ENCODE data around the gene PTPRK. TPM values are rescaled to one million over a fixed set of nuclear protein-coding genes. Genes with fewer than 3 reads are reported as not detected.

PTPRK gene
- total RNA-seq, 2 donors from 2014 or later, result 3.2 to 5.1 TPM

DNA sequence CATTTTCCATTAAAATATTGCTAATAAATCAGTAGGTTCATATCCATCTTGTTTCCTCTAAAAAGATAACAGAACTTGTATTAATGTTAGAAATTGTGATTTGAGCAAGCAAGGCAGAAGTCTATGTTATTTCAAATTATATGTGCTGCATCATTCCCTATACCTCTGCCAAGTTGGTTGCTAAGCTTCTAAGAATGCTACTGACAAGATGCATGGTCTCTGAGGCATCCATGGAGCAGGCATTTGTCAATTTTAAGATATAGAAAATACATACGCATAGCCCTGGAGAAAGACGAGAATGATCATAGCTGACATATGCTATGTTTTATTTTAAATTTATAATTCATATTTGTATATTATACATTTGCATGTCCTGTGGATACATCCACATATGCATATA, 451.2 kb downstream of the PTPRK start:
- Mint-ChIP-seq H3K27ac (no peak overlapping the region), H3K36me3 (no peaks in the 10 kb centered on the region), H3K9me3 (no peaks in the 10 kb centered on the region)
- no peak for DNase-seq (ENCODE audit: low spot score in 2 of 2)
- ATAC-seq, result no peak

DNA sequence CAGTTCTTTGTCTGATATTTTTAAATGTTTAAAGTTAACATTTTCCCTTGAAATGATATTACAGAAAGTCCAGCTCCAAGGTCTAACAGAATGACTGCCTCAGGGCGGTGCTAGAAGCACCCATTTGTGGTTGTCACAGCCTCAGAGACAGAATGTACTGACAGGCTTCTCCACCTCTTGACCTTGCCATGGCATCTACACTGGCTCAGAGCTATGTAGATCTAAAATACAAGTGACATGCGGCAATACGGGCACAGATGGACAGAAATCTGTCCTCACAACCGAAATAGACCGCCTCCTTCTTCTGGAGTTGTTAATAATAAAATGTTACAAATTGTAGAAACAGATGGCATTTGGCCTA, 452.3 kb downstream of the PTPRK start:
- ATAC-seq (no peak), DNase-seq (ENCODE audit: low spot score in 2 of 2) (no peak)
- H3K36me3 Mint-ChIP-seq, result no peaks in the 10 kb centered on the region
- no peaks in the 10 kb centered on the region for H3K9me3 Mint-ChIP-seq
- H3K27ac Mint-ChIP-seq, result no peak overlapping the region

DNA sequence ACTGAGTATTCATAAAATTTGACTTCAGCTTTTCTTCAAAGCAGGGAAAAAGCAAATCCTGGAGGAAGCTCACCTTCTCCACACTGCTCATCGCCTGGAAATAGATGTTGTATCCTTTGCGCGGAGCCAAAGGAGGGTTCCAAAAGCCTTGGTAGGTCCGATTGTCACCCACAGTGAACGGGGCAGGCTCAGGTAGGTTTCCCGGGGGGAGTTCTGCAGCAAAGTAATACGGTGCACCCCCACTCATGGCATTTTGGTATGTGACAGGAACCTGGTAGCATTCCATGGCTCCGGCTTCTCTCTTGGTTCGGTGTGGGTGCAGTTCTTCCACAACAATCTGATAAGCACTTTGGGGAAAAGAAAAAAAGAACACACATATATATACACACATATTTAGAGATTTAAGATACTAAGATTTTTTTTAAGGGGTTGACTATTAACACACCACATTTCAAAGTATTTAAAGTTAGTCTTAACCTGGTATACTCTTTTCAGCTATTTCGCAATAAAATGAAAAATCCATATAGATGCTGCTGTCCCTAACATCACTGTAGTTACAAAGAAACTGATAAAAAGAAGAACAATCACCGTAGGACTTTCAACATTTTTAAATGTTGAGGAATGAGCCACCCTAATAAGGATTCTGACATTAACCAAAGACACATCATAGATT, 452.8 kb downstream of the PTPRK start:
- Mint-ChIP-seq H3K36me3 (no peaks in the 10 kb centered on the region), H3K27ac (no peak overlapping the region), H3K9me3 (no peaks in the 10 kb centered on the region)
- ATAC-seq (no peak), DNase-seq (ENCODE audit: low spot score in 2 of 2) (no peak)

DNA sequence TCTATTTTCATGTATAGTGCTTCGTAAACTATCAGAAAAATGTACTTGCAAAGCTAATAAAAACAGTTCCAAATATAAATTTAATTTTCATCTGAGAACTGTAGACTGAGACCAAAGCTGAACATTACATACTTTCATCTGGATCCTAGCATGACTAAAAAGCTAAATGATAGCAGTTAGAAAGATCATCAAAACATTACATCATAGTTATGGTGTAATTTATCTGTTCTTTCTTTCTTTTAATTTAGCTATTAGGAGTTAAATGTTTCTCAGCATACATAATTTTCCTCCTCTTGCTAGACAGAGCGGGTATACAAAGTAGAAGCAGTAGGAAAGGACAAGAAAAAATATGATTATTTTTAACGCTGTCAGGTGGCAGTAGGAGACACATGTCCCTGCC, 455.3 kb downstream of the PTPRK start:
- DNase-seq (ENCODE audit: low spot score in 2 of 2) (no peak), ATAC-seq (no peak)
- Mint-ChIP-seq H3K9me3 (no peaks in the 10 kb centered on the region), H3K36me3 (no peaks in the 10 kb centered on the region), H3K27ac (no peak overlapping the region)

DNA sequence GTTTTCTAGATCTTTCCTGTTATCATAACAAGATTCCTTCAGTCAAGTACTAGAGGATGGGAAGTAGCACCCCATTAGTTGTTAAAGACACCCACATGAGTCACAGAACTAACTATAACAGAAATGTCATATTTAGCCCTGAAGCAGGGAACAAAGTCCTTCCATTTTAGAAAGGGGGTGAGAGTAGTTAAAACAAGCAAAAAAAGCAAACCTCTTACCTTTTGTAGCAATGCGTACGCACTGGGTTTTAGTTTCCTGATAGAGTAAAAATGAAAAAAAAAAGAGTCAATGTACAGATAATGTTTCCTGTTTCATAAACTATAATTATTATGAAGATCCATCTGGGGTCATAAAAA, 455.9 kb downstream of the PTPRK start:
- no peak overlapping the region for H3K27ac Mint-ChIP-seq
- ATAC-seq, result no peak
- no peaks in the 10 kb centered on the region for H3K36me3 Mint-ChIP-seq
- H3K9me3 Mint-ChIP-seq, result no peaks in the 10 kb centered on the region
- no peak for DNase-seq (ENCODE audit: low spot score in 2 of 2)

DNA sequence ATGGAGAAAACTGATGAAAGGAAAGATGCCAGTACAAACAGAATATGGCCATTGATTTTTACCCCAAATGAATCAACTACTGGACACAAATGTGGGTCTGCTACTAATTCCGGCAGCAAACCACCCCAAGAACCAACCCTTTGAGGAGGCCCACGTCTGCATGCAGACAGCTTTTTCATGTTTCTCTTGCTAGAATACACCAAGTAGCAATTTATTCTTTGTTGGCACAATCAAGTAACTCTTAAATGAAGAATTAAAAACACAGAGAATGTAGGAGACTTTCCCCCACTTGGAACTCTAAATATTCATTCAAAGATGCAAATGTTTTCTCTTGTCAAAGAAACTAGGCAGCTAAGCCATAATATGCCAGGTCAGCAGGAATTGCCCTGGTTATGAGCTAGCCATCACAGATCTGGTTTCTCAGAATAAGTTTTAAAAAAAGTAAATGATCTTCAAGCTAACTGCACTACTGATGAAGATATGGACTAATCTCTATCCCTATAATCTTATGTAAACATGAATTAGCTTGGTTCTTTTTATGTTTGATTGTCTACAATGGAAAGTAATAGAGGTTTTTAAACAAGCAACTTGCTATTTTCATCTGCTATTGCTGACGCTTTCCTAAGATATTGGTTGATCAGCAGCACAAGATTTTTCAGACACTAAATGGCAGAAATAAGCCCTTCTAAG, 456.4 kb downstream of the PTPRK start:
- ATAC-seq, result no peak
- H3K36me3 Mint-ChIP-seq, result no peaks in the 10 kb centered on the region
- no peak overlapping the region for H3K27ac Mint-ChIP-seq
- no peaks in the 10 kb centered on the region for H3K9me3 Mint-ChIP-seq
- DNase-seq (ENCODE audit: low spot score in 2 of 2), result no peak

DNA sequence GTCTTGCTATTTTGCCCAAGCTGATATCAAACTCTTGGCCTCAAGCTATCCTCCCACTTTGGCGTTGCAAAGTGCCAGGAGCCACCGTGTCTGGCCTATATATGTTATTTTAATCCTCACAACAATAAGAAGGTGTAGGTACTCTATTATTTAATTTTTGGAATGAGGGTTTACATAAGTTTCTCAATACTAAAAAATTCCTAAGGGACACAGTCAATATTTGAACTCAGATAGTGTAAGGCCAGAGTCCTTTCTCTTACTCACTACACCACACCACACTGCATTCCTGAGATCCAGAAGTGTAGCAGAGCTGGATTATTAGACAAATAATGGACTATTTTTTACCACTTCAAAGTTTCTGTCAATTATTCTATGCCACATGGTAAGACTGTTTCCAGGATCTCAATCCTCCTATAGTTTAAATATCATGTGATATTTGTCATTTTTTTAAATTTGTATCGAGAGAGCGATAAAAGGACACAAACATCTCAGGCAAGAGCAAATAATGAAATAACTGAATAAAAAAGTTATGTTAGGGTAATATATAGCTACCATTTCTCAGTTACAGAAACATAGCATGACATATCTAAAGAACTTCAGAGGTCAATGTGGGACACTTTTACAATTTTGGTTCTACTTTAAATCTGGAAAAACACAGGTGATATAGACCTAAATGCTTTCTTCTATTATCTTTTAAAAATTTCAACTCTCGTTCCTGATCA, 457.4 kb downstream of the PTPRK start:
- Mint-ChIP-seq H3K27ac (no peak overlapping the region), H3K36me3 (no peaks in the 10 kb centered on the region), H3K9me3 (no peaks in the 10 kb centered on the region)
- ATAC-seq (no peak), DNase-seq (ENCODE audit: low spot score in 2 of 2) (no peak)

DNA sequence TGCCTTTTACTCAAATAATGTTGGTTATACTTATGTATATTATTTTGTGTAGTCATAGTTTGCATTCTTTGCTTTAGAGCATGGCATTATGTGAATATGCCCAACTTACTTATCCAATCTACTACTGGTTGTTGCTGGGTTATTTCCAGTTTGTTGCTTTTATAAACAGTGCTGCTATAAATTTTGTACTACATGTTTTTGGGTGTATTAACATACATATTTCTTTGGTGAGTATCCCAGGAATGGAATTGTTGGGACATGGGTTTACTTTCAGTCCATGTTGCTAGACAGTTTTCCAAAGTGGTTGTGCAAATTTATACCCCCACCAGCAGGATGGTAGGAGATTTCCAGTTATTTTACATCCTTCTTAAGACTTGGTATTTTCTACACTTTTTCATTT, 462.5 kb downstream of the PTPRK start:
- no peak for ATAC-seq
- no peak for DNase-seq (ENCODE audit: low spot score in 2 of 2)
- Mint-ChIP-seq H3K9me3 (peaks cover 0 to 4% of the 10 kb centered on the region in 2 donors), H3K36me3 (peaks cover 0 to 4% of the 10 kb centered on the region in 2 donors), H3K27ac (no peak overlapping the region)

DNA sequence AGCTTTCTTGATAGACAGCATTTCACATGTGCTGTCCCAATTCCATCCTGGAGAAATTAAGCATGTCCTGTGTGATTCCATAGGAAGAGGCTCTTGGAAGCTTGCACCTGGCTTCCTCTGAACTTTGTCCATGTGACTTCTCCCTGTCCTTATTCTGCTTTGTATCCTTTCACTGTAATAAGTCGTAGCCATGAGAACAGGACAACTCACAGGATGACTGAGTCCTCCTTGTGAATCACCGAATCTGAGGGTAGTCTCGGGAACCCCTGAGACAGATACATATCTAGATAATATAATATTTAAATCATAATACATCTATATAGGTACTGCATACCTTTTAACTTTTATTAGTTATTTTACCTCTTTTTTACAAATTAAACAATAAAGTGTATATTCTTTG, 462.9 kb downstream of the PTPRK start:
- DNase-seq (ENCODE audit: low spot score in 2 of 2) (no peak), ATAC-seq (no peak)
- Mint-ChIP-seq H3K9me3 (peaks cover 0 to 4% of the 10 kb centered on the region in 2 donors), H3K36me3 (peaks cover 0 to 4% of the 10 kb centered on the region in 2 donors), H3K27ac (no peak overlapping the region)

DNA sequence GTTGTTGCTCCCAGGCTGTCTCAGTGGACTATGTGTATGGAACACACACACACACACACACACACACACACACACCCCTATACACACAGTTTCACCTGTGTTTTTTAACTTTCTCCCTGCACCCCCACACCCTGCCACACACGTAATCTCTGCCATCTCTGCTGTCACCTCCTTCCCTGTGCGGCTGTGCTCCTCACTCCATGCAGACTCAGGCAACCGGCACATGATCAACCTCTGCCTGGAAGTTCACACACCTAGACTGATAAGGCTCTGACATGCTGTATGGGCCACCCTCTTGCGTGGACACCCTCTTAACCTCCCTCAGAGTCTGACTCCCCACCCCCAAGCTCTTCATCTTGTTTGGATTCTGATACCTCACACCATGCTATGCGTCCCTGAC, 467.3 kb downstream of the PTPRK start:
- Mint-ChIP-seq H3K36me3 (peaks cover 0 to 4% of the 10 kb centered on the region in 2 donors), H3K27ac (peak overlapping the region in 1 of 2 donors; percentile 5), H3K9me3 (peaks cover 0 to 4% of the 10 kb centered on the region in 2 donors)
- DNase-seq (ENCODE audit: low spot score in 2 of 2) (no peak), ATAC-seq (no peak)

DNA sequence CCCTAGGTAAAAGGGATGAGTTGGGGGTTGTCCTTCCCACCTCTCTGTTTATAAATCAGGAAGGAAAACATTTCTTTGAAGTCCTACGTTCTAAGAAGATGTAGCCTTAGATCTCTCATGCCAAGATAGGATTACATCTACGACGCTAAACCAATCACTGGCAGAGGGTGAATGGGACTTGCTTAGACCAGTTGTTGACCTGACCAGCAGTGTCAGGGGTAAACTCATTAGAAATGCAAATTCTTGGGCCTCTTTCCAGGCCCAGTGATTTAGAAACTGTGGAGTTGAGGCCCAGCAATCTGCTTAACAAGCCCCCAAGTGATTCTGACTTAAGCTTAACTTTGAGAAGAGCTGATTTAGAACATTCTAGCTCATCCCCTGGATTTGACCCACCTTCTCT, 472.4 kb downstream of the PTPRK start:
- H3K36me3 Mint-ChIP-seq, result no peaks in the 10 kb centered on the region
- H3K27ac Mint-ChIP-seq, result no peak overlapping the region
- no peak for ATAC-seq
- H3K9me3 Mint-ChIP-seq, result peaks cover 0 to 4% of the 10 kb centered on the region in 2 donors
- DNase-seq (ENCODE audit: low spot score in 2 of 2), result no peak

DNA sequence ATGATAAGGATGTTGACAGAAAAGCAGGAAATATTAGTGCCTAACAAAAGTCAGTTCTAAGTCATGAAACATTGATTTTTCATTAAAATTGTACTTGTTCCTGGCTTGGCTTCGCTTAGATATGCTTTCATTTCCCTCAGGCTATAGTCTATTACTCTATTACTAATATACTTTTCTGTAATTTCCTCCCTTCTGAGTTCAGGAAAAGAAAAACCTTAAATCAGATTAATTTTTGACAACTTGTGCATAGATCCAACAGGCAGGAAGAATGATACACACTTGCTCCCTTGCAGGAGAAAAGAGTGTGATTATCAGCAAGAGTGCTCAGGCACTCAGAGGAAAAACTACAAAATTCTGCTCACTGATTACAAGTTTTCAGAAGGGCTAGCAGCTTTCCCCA, 474.4 kb downstream of the PTPRK start:
- ATAC-seq (no peak), DNase-seq (ENCODE audit: low spot score in 2 of 2) (no peak)
- Mint-ChIP-seq H3K9me3 (peaks cover 0 to 4% of the 10 kb centered on the region in 2 donors), H3K36me3 (no peaks in the 10 kb centered on the region), H3K27ac (no peak overlapping the region)

DNA sequence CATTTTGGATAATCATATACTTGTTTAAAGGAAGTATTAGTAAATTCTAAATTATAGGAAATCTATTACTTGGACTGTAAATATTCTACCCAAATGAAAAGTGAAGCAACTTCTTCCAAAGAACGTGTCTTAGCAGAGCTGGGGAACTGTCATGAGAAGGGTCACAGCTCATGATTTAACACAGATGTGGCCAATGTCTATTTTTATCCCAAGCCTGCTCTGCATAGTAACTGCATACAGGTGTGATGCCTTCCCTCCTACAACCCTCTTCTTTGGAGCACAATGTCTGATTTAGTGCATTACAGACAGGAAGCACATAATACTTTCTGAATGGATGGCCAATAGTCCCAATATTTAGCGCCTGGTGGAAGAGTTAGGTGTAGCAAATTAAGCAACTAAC, 480.9 kb downstream of the PTPRK start:
- DNase-seq (ENCODE audit: low spot score in 2 of 2) (no peak), ATAC-seq (no peak)
- Mint-ChIP-seq H3K9me3 (peaks cover 0 to 10% of the 10 kb centered on the region in 2 donors), H3K36me3 (no peaks in the 10 kb centered on the region), H3K27ac (no peak overlapping the region)

DNA sequence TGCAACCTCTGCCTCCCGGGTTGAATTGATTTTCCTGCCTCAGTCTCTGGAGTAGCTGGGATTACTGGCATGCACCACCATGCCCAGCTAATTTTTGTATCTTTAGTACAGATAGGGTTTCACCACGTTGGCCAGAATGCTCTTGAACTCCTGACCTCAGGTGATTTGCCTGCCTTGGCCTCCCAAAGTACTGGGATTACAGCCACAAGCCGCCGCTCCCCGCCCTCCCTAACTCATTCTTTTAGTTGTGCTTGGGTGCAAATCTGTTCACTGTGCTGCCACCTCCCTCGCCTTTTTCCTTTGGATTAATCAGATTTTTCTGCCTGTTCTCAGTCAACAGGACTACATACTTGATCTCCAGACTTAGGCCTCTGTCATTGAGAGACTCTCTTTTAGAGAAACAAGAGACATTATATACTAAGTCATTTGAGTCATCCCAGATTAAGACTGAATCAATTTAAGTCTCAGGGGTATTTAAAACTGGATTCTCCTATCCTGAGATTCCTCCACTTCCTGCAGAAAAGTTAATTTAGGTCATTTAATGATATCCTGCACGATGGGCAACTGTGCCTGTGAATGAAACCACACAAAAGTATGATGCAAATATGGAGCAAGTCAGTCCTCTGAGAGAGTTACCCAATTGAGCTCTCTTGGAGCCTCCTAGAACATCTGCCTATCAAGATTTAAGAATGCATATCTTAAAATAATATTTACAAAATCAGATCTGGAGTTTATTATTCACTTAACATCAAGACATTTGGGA, 483.4 kb downstream of the PTPRK start:
- H3K27ac Mint-ChIP-seq, result no peak overlapping the region
- ATAC-seq (no peak), DNase-seq (ENCODE audit: low spot score in 2 of 2) (no peak)
- H3K9me3 Mint-ChIP-seq, result peaks cover 0 to 6% of the 10 kb centered on the region in 2 donors
- H3K36me3 Mint-ChIP-seq, result peaks cover 0 to 5% of the 10 kb centered on the region in 2 donors

DNA sequence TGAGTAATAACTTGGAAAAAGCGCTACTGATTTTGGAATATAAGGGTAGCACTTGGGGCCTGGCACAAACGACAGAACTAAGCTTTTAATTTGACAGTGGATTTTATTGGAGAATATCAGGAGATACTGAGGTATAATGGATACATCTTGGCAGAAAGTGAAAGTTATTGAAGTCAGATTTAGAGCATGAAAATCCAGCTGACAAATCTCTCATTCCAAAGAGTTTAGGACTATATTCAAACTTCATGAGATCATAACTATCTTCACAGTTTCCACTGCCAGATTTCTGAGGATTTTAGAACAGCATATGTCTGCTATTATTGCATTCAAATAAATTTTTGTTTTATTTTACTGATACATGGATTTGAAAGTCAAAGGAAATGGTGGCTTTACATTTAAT, 487.2 kb downstream of the PTPRK start:
- no peak overlapping the region for H3K27ac Mint-ChIP-seq
- ATAC-seq, result no peak
- peaks cover 0 to 5% of the 10 kb centered on the region in 2 donors for H3K36me3 Mint-ChIP-seq
- DNase-seq (ENCODE audit: low spot score in 2 of 2), result no peak
- H3K9me3 Mint-ChIP-seq, result peaks cover 0 to 6% of the 10 kb centered on the region in 2 donors

DNA sequence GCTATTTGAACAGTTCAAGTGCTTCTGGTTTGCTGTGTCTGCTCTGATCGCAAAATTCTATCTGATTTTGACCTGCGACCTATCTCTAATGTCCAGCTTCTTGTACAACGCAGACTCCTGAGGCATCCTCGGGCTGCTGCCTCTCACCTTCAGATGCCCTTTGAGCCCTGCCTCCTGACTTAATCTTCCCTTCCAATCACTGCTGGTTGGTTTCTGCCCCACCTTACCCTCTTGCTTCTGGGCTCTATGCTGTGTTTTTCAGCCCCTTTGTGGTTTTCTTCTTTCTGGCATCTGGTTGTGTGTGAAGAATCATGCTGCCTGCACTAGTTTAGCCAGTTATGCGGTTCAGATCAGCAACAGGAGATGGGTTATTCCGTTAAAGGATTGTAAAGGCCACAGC, 488.4 kb downstream of the PTPRK start:
- peak overlapping the region in 1 of 2 donors; percentile 24 for H3K27ac Mint-ChIP-seq
- peak in 1 of 2 donors; percentile 26 for ATAC-seq
- no peak for DNase-seq (ENCODE audit: low spot score in 2 of 2)
- peaks cover 0 to 5% of the 10 kb centered on the region in 2 donors for H3K36me3 Mint-ChIP-seq
- H3K9me3 Mint-ChIP-seq, result peaks cover 0 to 5% of the 10 kb centered on the region in 2 donors

DNA sequence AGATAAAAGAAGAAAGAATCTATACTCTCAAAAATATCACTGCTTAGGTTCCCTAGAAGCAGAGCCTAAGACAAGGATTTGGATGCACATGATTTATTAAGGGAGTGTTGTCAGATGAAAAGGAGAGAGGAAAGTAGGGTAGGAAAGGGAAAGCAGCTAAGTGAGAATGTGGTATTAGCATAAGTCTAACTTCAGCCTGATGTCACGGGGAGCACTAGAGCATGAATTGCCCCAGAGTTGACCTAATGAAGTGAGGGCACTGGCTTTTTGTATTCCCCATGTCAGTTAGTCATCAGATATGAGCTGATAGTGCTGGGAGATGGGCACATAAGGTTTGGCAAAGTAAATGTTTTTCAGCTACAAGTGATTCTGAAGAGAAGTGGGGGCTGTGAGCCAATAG, 490.6 kb downstream of the PTPRK start:
- ATAC-seq (no peak), DNase-seq (ENCODE audit: low spot score in 2 of 2) (no peak)
- Mint-ChIP-seq H3K27ac (no peak overlapping the region), H3K9me3 (no peaks in the 10 kb centered on the region), H3K36me3 (peaks cover 0 to 5% of the 10 kb centered on the region in 2 donors)

All from activated naive CD4-positive, alpha-beta T cell treated with anti-CD3 and anti-CD28 coated beads, Interleukin-2, amount 50 U/mL, for 72 hours (primary cell).